ENCODE data around the gene ATAD2B.

DNA sequence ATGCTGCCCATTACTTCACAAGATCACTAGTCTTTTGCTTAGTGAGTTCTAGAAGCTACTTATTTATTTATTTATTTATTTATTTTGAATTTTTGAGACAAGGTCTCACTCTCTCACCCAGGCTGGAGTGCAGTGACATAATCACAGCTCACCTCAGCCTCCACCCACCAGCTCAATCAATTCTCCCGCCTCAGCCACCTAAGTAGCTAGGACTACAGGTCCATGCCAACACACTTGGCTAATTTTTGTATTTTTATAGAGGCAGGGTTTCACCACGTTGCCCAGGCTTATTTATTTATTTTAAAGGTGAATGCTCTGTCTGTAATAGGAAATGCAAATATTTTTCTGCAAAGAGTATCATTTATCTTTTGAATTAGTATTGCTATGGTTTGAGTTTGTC is 67.7 kb downstream of the ATAD2B start:
- TF ChIP-seq, protein P1, sequence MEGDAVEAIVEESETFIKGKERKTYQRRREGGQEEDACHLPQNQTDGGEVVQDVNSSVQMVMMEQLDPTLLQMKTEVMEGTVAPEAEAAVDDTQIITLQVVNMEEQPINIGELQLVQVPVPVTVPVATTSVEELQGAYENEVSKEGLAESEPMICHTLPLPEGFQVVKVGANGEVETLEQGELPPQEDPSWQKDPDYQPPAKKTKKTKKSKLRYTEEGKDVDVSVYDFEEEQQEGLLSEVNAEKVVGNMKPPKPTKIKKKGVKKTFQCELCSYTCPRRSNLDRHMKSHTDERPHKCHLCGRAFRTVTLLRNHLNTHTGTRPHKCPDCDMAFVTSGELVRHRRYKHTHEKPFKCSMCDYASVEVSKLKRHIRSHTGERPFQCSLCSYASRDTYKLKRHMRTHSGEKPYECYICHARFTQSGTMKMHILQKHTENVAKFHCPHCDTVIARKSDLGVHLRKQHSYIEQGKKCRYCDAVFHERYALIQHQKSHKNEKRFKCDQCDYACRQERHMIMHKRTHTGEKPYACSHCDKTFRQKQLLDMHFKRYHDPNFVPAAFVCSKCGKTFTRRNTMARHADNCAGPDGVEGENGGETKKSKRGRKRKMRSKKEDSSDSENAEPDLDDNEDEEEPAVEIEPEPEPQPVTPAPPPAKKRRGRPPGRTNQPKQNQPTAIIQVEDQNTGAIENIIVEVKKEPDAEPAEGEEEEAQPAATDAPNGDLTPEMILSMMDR (conservative IDR thresholded peaks at IDR 0.05 in 1 of 2, IDR thresholded peaks at IDR 0.05 in 1 of 2; ENCODE audit: low read depth in 1 of 2, low read length in 2 of 2) = no peak
- TF ChIP-seq EZH2 (IDR thresholded peaks at IDR 0.05; ENCODE audit: low read length, missing control alignments) = no peak

Measured in fibroblast of lung (primary cell).